ENCODE data around the gene PNISR. TPM values are rescaled to one million over a fixed set of nuclear protein-coding genes. Genes with fewer than 3 reads are reported as not detected.

PNISR gene
- total and polyA plus RNA-seq, 2 of the 13 experiments (the other 11 are each of a cell fraction or from before 2014, with no cell fraction given) = 43.0 to 48.0 TPM

GRCh38 chr6:99415446-99415845, 9.7 kb downstream of the PNISR start (continued):
- TF ChIP-seq KIAA2018 (CRISPR knock-in tag; IDR thresholded peaks at IDR 0.05; ENCODE audit: borderline replicate concordance) = no peak
- no peak for TF ChIP-seq FOXO4 (CRISPR knock-in tag; conservative IDR thresholded peaks at IDR 0.05)

GRCh38 chr6:99412065-99412464, 13.0 kb downstream of the PNISR start:
- peaks cover 33% of the 10 kb centered on the region for H4K20me1 ChIP-seq (ENCODE audit: insufficient read depth, low read length)
- no peaks in the 10 kb centered on the region for H3K9me3 ChIP-seq (ENCODE audit: low read length)
- H3K27me3 ChIP-seq (ENCODE audit: control insufficient read depth in 1 of 2, insufficient read depth in 2 of 2, low read length in 2 of 2) = no peaks in the 10 kb centered on the region; a peak in 1 of 5 replicates
- no TSS peak for BruUV-seq (replicated peaks)
- intact Hi-C loops (cut with micrococcal nuclease; ENCODE audit: unreplicated experiment) (no loop called here), in situ Hi-C loops (cut with HindIII; ENCODE audit: extremely low pct_ligation_motif_present, low pct_unique_long_range_greater_than_20kb) (no loop called here)
- FAIRE-seq (no peak), ATAC-seq (no peak), DNase-seq (ENCODE audit: low spot score) (no peak)
- ChIA-PET POLR2A (interaction anchor here (1.9 kb wide), 1 partner anchor 13 kb away, joined by 8 read pairs; the partner anchor contains the start of gene PNISR), CTCF (ENCODE audit: low intra/inter-chr PET ratio, low total read pairs) (no interaction called here)
- H3K79me2 ChIP-seq (ENCODE audit: insufficient read depth, low read length) = peaks cover 59% of the 10 kb centered on the region
- no peak overlapping the region for H3K27ac ChIP-seq (ENCODE audit: extremely low read length, insufficient read depth, low read length)
- no peak overlapping the region for H3K9ac ChIP-seq (ENCODE audit: insufficient read depth, low read depth, low read length)
- no peaks in the 10 kb centered on the region for H3K4me1 ChIP-seq (ENCODE audit: insufficient read depth, low read length)
- peaks cover 7 to 67% of the 10 kb centered on the region in 2 experiments for H3K36me3 ChIP-seq (replicated peaks in 1 of 2; ENCODE audit: control insufficient read depth in 1 of 2, insufficient read depth in 2 of 2, low read length in 2 of 2)
- H2AFZ ChIP-seq (ENCODE audit: low read length) = no peak overlapping the region
- no peak overlapping the region for H3K4me3 ChIP-seq (replicated peaks in 1 of 3; ENCODE audit: insufficient read depth in 1 of 3, low read depth in 2 of 3, low read length in 3 of 3)
- H3K4me2 ChIP-seq (ENCODE audit: low read depth, low read length) = no peak overlapping the region
- WGBS (ENCODE audit: low lambda C conversion rate) = 98% methylated on average over 1 of the region's 1 CpG
- TF ChIP-seq XRCC5 (optimal IDR thresholded peaks at IDR 0.05; ENCODE audit: low read length) = no peak
- no peak for TF ChIP-seq ZKSCAN1 (IDR thresholded peaks at IDR 0.05; ENCODE audit: low read length)
- no peak for TF ChIP-seq ZHX2 (IDR thresholded peaks at IDR 0.05; ENCODE audit: low read depth)
- TF ChIP-seq ZHX2 (CRISPR knock-in tag; IDR thresholded peaks at IDR 0.05; ENCODE audit: borderline replicate concordance) = no peak

Measured in HepG2 (cell line).